ENCODE results near the gene MPO. TPM values are rescaled to one million over a fixed set of nuclear protein-coding genes. Genes with fewer than 3 reads are reported as not detected.

The MPO gene
- total and polyA plus RNA-seq, 2 of the 4 experiments (the other 2 are of a cell fraction) = not detected

GRCh38 chr17:58301504-58302150 lies 20.9 kb upstream of the MPO start:
- no peak for DNase-seq
- POLR2A ChIA-PET (ENCODE audit: unreplicated experiment) = no interaction called here

More at GRCh38 chr17:58301504-58302150, 20.9 kb upstream of the MPO start:
- no peak overlapping the region for H2BK120ac ChIP-seq (ENCODE audit: low read depth, low read length)
- H2AFZ ChIP-seq (replicated peaks; ENCODE audit: low read length, poor library complexity) = no peak overlapping the region
- H4K8ac ChIP-seq (ENCODE audit: low read depth in 2 of 2, low read length in 2 of 2) = no peak overlapping the region
- no peak overlapping the region for H4K91ac ChIP-seq (ENCODE audit: insufficient read depth, low read depth, low read length)
- intact Hi-C loops (cut with micrococcal nuclease) = no loop called here
- in situ Hi-C loops (cut with MboI; ENCODE audit: low sequenced_read_pairs) = no loop called here
- dilution Hi-C loops (cut with HindIII; ENCODE audit: low sequenced_read_pairs, unreplicated experiment) = no loop called here
- no peaks in the 10 kb centered on the region for H3K9me1 ChIP-seq (ENCODE audit: insufficient read depth, low read length)
- no peak for TF ChIP-seq NFE2L2 (IDR thresholded peaks at IDR 0.05; ENCODE audit: low read depth, low read length)
- no peak for TF ChIP-seq MAZ (IDR thresholded peaks at IDR 0.05; ENCODE audit: borderline replicate concordance, low read depth, low read length)
- no peak for TF ChIP-seq CEBPB (IDR thresholded peaks at IDR 0.05; ENCODE audit: low read depth, low read length)
- no peak for TF ChIP-seq FOS (IDR thresholded peaks at IDR 0.05; ENCODE audit: low read depth, low read length)
- TF ChIP-seq ELK1 (IDR thresholded peaks at IDR 0.05; ENCODE audit: borderline replicate concordance, low read depth, low read length) = no peak
- no peak for TF ChIP-seq BHLHE40 (IDR thresholded peaks at IDR 0.05; ENCODE audit: low read depth, low read length)
- TF ChIP-seq RAD21 (IDR thresholded peaks at IDR 0.05; ENCODE audit: low read length) = no peak
- TF ChIP-seq, protein P1, sequence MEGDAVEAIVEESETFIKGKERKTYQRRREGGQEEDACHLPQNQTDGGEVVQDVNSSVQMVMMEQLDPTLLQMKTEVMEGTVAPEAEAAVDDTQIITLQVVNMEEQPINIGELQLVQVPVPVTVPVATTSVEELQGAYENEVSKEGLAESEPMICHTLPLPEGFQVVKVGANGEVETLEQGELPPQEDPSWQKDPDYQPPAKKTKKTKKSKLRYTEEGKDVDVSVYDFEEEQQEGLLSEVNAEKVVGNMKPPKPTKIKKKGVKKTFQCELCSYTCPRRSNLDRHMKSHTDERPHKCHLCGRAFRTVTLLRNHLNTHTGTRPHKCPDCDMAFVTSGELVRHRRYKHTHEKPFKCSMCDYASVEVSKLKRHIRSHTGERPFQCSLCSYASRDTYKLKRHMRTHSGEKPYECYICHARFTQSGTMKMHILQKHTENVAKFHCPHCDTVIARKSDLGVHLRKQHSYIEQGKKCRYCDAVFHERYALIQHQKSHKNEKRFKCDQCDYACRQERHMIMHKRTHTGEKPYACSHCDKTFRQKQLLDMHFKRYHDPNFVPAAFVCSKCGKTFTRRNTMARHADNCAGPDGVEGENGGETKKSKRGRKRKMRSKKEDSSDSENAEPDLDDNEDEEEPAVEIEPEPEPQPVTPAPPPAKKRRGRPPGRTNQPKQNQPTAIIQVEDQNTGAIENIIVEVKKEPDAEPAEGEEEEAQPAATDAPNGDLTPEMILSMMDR (conservative IDR thresholded peaks at IDR 0.05; ENCODE audit: low read depth, low read length) = no peak
- TF ChIP-seq MXI1 (IDR thresholded peaks at IDR 0.05; ENCODE audit: borderline replicate concordance, low read depth, low read length) = no peak
- TF ChIP-seq POLR2A (IDR thresholded peaks at IDR 0.05; ENCODE audit: low read depth, low read length) = no peak
- no peak for TF ChIP-seq RFX5 (IDR thresholded peaks at IDR 0.05; ENCODE audit: low read depth, low read length)
- no peak for TF ChIP-seq MAFK (IDR thresholded peaks at IDR 0.05; ENCODE audit: low read depth, low read length)
- TF ChIP-seq RCOR1 (IDR thresholded peaks at IDR 0.05; ENCODE audit: insufficient replicate concordance, low read length) = no peak
- H3K18ac ChIP-seq (ENCODE audit: low read depth, low read length) = no peak overlapping the region
- no peaks in the 10 kb centered on the region for H3K4me1 ChIP-seq (ENCODE audit: control insufficient read depth, insufficient read depth, low read length)
- no peak overlapping the region for H2AK9ac ChIP-seq (replicated peaks; ENCODE audit: low read depth, low read length, poor library complexity)
- no peak overlapping the region for H3K23ac ChIP-seq (ENCODE audit: low read depth, low read length)
- no peak overlapping the region for H3K4me3 ChIP-seq (ENCODE audit: insufficient read depth, low read depth, low read length)
- H3K27ac ChIP-seq (ENCODE audit: insufficient read depth, low read length) = no peak overlapping the region
- peaks cover 5% of the 10 kb centered on the region for H3K27me3 ChIP-seq (ENCODE audit: control insufficient read depth, insufficient read depth, low read length)
- 80% methylated on average over 2 of the region's 16 CpGs; no CpG with 5 or more reads in 1 of the 2 experiments for WGBS, 2 experiments (ENCODE audit: extremely low coverage in 2 of 2, insufficient read length in 1 of 2)
- no peak overlapping the region for H3K14ac ChIP-seq (replicated peaks; ENCODE audit: low read depth, low read length)
- no peak overlapping the region for H4K5ac ChIP-seq (ENCODE audit: low read depth, low read length)
- no peaks in the 10 kb centered on the region; the same call in 1 of the 2 replicates for H4K20me1 ChIP-seq (ENCODE audit: insufficient read depth, low read length)
- no TSS peak for BruUV-seq (replicated peaks)
- no peak overlapping the region for H2BK5ac ChIP-seq (ENCODE audit: low read depth, low read length, poor library complexity, severe bottlenecking)
- CTCF ChIA-PET = no interaction called here
- ATAC-seq (ENCODE audit: low read depth) = no peak
- no peak overlapping the region for H2AK5ac ChIP-seq (ENCODE audit: low read depth, low read length)
- no peaks in the 10 kb centered on the region for H3K36me3 ChIP-seq (ENCODE audit: control insufficient read depth, insufficient read depth, low read length)
- H3K4me2 ChIP-seq (ENCODE audit: low read depth, low read length) = no peak overlapping the region
- H3K9ac ChIP-seq (ENCODE audit: low read depth, low read length) = no peak overlapping the region
- H3K9me3 ChIP-seq (ENCODE audit: control insufficient read depth, insufficient read depth, low read length) = no peaks in the 10 kb centered on the region
- no peak overlapping the region for H3K4ac ChIP-seq (ENCODE audit: low read depth, low read length)
- no peak overlapping the region for H2BK20ac ChIP-seq (ENCODE audit: low read depth, low read length)
- H3K56ac ChIP-seq (ENCODE audit: extremely low read depth, insufficient read depth, low read length) = no peak overlapping the region
- no peaks in the 10 kb centered on the region for H3K79me1 ChIP-seq (ENCODE audit: low read depth in 1 of 2, low read length in 2 of 2)
- H2BK15ac ChIP-seq (ENCODE audit: low read depth, low read length) = no peak overlapping the region
